Activated naive CD8-positive, alpha-beta T cell treated with anti-CD3 and anti-CD28 coated beads, Interleukin-2, amount 50 U/mL, for 24 hours (primary cell): ENCODE results near the gene DGKG.

Experiments used
- ATAC-seq: fragments of 150-1000 bp; cut with Tn5 transposase; one replicate; pipeline ENCODE4 v1.10.0; 2021
- DNase-seq: peaks from one replicate; pipeline ENCODE4 v3.0.0; 2021
- H3K27ac Mint-ChIP-seq: one replicate; pipeline ENCODE4 v1.8.0; 2021; ENCODE audit warnings: mild to moderate bottlenecking, mixed read lengths
- H3K27me3 Mint-ChIP-seq: one replicate; pipeline ENCODE4 v1.8.0; 2021; ENCODE audit warnings: mixed read lengths
- H3K36me3 Mint-ChIP-seq: one replicate; pipeline ENCODE4 v1.8.0; 2021; ENCODE audit warnings: low read depth, mixed read lengths
- H3K4me1 Mint-ChIP-seq: one replicate; pipeline ENCODE4 v1.8.0; 2021; ENCODE audit warnings: mixed read lengths
- H3K4me3 Mint-ChIP-seq: one replicate; pipeline ENCODE4 v1.8.0; 2021; ENCODE audit warnings: mild to moderate bottlenecking, moderate library complexity, mixed read lengths
- H3K9me3 Mint-ChIP-seq: one replicate; pipeline ENCODE4 v1.8.0; 2021; ENCODE audit warnings: mixed read lengths

DGKG gene

GRCh38 chr3:186236357-186237020 is 125.5 kb downstream of the DGKG start:
- Mint-ChIP-seq H3K27ac (no peak overlapping the region), H3K27me3 (peaks cover under 1% of the 10 kb centered on the region), H3K36me3 (no peaks in the 10 kb centered on the region), H3K9me3 (no peaks in the 10 kb centered on the region), H3K4me1 (peaks cover 16% of the 10 kb centered on the region), H3K4me3 (no peak overlapping the region)
- DNase-seq (no peak), ATAC-seq (no peak)

GRCh38 chr3:186235554-186235953 is 126.5 kb downstream of the DGKG start:
- Mint-ChIP-seq H3K27ac (peak overlapping the region; percentile 35), H3K4me1 (peaks cover 15% of the 10 kb centered on the region), H3K27me3 (peaks cover 3% of the 10 kb centered on the region), H3K9me3 (no peaks in the 10 kb centered on the region), H3K36me3 (no peaks in the 10 kb centered on the region), H3K4me3 (peak overlapping the region; percentile 10)
- ATAC-seq = no peak
- DNase-seq = no peak

- DNase-seq (no peak), ATAC-seq (no peak)
- Mint-ChIP-seq H3K4me3 (no peak overlapping the region), H3K9me3 (no peaks in the 10 kb centered on the region), H3K27me3 (peaks cover 10% of the 10 kb centered on the region), H3K36me3 (no peaks in the 10 kb centered on the region), H3K4me1 (peaks cover 15% of the 10 kb centered on the region), H3K27ac (no peak overlapping the region)
These were observed 127.9 kb downstream of the DGKG start for GRCh38 chr3:186234152-186234551.

GRCh38 chr3:186226482-186226881 is 135.6 kb downstream of the DGKG start:
- Mint-ChIP-seq H3K27ac (no peak overlapping the region), H3K4me3 (no peak overlapping the region), H3K4me1 (no peaks in the 10 kb centered on the region), H3K36me3 (no peaks in the 10 kb centered on the region), H3K27me3 (peaks cover 24% of the 10 kb centered on the region), H3K9me3 (no peaks in the 10 kb centered on the region)
- DNase-seq (no peak), ATAC-seq (no peak)

- no peaks in the 10 kb centered on the region for H3K4me1 Mint-ChIP-seq
- ATAC-seq = no peak
- no peak overlapping the region for H3K27ac Mint-ChIP-seq
- no peaks in the 10 kb centered on the region for H3K36me3 Mint-ChIP-seq
- H3K4me3 Mint-ChIP-seq = no peak overlapping the region
- H3K9me3 Mint-ChIP-seq = no peaks in the 10 kb centered on the region
- peaks cover 21% of the 10 kb centered on the region for H3K27me3 Mint-ChIP-seq
- DNase-seq = no peak
These were observed 136.4 kb downstream of the DGKG start for GRCh38 chr3:186225603-186226002.

GRCh38 chr3:186224041-186224610 is 137.9 kb downstream of the DGKG start:
- no peak overlapping the region for H3K27ac Mint-ChIP-seq
- no peak for ATAC-seq

GRCh38 chr3:186223476-186223875 is 138.6 kb downstream of the DGKG start:
- H3K4me3 Mint-ChIP-seq = no peak overlapping the region
- no peaks in the 10 kb centered on the region for H3K36me3 Mint-ChIP-seq
- H3K9me3 Mint-ChIP-seq = no peaks in the 10 kb centered on the region
- peaks cover 5% of the 10 kb centered on the region for H3K4me1 Mint-ChIP-seq
- H3K27me3 Mint-ChIP-seq = peaks cover 12% of the 10 kb centered on the region
- no peak for ATAC-seq
- no peak overlapping the region for H3K27ac Mint-ChIP-seq
- no peak for DNase-seq

More at GRCh38 chr3:186224041-186224610, 137.9 kb downstream of the DGKG start:
- peaks cover 17% of the 10 kb centered on the region for H3K27me3 Mint-ChIP-seq
- H3K4me1 Mint-ChIP-seq = peaks cover 4% of the 10 kb centered on the region
- no peaks in the 10 kb centered on the region for H3K9me3 Mint-ChIP-seq
- H3K36me3 Mint-ChIP-seq = no peaks in the 10 kb centered on the region
- H3K4me3 Mint-ChIP-seq = no peak overlapping the region
- no peak for DNase-seq

- H3K4me3 Mint-ChIP-seq = no peak overlapping the region
- no peak overlapping the region for H3K27ac Mint-ChIP-seq
- H3K27me3 Mint-ChIP-seq = peaks cover 9% of the 10 kb centered on the region
- ATAC-seq = no peak
- no peaks in the 10 kb centered on the region for H3K9me3 Mint-ChIP-seq
- DNase-seq = no peak
- H3K4me1 Mint-ChIP-seq = peaks cover 16% of the 10 kb centered on the region
- no peaks in the 10 kb centered on the region for H3K36me3 Mint-ChIP-seq
These were observed 140.2 kb downstream of the DGKG start for GRCh38 chr3:186221760-186222378.

DNA sequence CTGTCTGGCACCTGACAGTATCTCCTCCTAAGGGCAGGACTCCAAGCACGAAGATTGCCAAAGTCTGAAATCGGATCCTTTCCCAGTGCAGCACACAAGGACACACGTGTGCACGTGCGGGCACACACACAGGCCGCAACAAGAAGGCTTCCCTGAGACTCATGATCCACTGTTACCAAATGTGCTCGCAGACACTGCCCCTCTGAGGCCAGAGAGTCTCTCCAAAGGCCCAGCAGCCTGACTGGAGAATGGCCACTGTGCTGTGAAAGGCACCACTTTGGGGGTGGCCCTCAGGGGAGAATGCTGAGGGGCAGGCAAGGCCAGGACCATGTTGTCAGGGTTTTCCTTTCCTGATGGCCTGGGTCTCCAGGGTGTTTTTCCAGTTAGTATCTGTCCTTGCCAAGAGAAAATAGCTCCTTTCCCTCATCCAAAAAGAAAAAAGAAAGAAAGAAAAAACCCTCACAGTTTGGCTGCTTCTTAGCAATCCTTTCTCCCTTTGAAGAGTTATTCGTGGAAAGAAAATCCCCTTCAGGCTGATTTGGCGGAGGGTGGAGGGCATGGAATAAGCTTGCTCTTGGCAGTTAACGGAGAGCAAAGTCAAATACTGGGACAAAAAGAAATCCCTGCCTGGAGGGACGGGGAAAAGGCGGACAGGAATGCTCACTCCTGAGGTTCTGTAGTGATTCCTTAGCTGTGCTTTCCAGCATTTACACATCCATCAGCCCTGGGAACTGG is 141.0 kb downstream of the DGKG start:
- DNase-seq (no peak), ATAC-seq (no peak)
- H3K27me3 Mint-ChIP-seq = peaks cover 12% of the 10 kb centered on the region
- H3K4me1 Mint-ChIP-seq = peaks cover 16% of the 10 kb centered on the region
- no peaks in the 10 kb centered on the region for H3K36me3 Mint-ChIP-seq
- H3K9me3 Mint-ChIP-seq = no peaks in the 10 kb centered on the region
- no peak overlapping the region for H3K27ac Mint-ChIP-seq
- no peak overlapping the region for H3K4me3 Mint-ChIP-seq

DNA sequence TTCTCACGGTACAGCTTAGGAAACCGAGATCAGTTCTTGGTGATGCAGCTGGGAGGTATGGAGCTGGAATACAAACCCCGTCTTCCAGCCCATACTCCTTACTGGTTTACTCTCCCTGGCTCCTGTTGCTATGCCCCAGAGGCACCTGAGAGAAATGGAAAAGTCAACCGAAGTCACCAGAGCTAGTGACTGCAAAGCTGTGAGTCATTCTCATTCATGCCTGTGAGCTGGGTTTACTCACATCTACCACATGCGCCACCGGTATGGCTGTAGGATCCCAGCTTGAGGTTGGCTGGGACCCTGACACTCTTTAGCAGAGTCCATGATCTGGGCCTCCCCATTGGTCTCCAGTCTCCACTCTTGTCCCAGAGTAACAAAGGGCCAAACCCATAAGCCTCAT is 141.7 kb downstream of the DGKG start:
- Mint-ChIP-seq H3K4me3 (no peak overlapping the region), H3K4me1 (peaks cover 16% of the 10 kb centered on the region), H3K36me3 (no peaks in the 10 kb centered on the region), H3K9me3 (no peaks in the 10 kb centered on the region), H3K27ac (no peak overlapping the region), H3K27me3 (peaks cover 10% of the 10 kb centered on the region)
- ATAC-seq = peak; percentile 78
- peak; percentile 18 for DNase-seq

GRCh38 chr3:186219211-186219638 is 142.8 kb downstream of the DGKG start:
- DNase-seq = no peak
- Mint-ChIP-seq H3K9me3 (no peaks in the 10 kb centered on the region), H3K27me3 (peaks cover 11% of the 10 kb centered on the region), H3K27ac (no peak overlapping the region), H3K4me1 (peaks cover 16% of the 10 kb centered on the region), H3K36me3 (no peaks in the 10 kb centered on the region), H3K4me3 (no peak overlapping the region)
- no peak for ATAC-seq

GRCh38 chr3:186218421-186218820 is 143.6 kb downstream of the DGKG start:
- no peaks in the 10 kb centered on the region for H3K9me3 Mint-ChIP-seq
- peaks cover 14% of the 10 kb centered on the region for H3K27me3 Mint-ChIP-seq
- DNase-seq = no peak
- no peak for ATAC-seq
- H3K36me3 Mint-ChIP-seq = no peaks in the 10 kb centered on the region
- no peak overlapping the region for H3K4me3 Mint-ChIP-seq
- H3K4me1 Mint-ChIP-seq = peaks cover 16% of the 10 kb centered on the region
- H3K27ac Mint-ChIP-seq = no peak overlapping the region

DNA sequence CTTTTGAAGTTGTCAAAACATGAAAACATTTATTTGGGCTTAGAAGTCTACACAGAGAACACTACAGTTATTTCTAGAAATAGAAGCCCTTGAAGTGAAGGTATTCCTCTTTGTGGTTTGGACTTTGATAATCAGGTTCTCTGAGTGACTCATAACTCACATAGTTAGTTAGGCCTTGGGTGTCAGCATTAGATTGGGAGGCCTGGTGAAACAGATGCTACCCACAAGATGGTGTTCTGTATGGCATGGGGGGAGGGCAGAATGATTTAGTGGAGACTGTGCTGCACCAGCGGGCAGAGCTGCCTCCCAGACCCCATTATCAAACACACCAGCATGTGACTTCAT is 144.2 kb downstream of the DGKG start:
- ATAC-seq (peak; percentile 90), DNase-seq (no peak)
- Mint-ChIP-seq H3K27ac (peak overlapping the region; percentile 55), H3K36me3 (no peaks in the 10 kb centered on the region), H3K4me3 (no peak overlapping the region), H3K9me3 (no peaks in the 10 kb centered on the region), H3K4me1 (peaks cover 16% of the 10 kb centered on the region), H3K27me3 (peaks cover 14% of the 10 kb centered on the region)

GRCh38 chr3:186216900-186217819 is 144.9 kb downstream of the DGKG start:
- Mint-ChIP-seq H3K27me3 (peaks cover 11% of the 10 kb centered on the region), H3K4me1 (peaks cover 16% of the 10 kb centered on the region), H3K36me3 (no peaks in the 10 kb centered on the region), H3K4me3 (no peak overlapping the region), H3K9me3 (no peaks in the 10 kb centered on the region), H3K27ac (no peak overlapping the region)
- DNase-seq (no peak), ATAC-seq (no peak)
